MM.1S (cell line): ENCODE measurements around the gene PDE4B.

Experiments used
- DNase-seq: peaks from one replicate; pipeline ENCODE4 v3.0.0-alpha.2; 2015
- H2AFZ ChIP-seq: fragments of 300-600 bp; sonication (generic); 2 replicates; pipeline ENCODE4 v1.6.0; 2016; ENCODE audit warnings: antibody characterized with exemption, low read length
- H3F3A ChIP-seq: fragments of 300-600 bp; sonication (generic); 2 replicates; pipeline ENCODE4 v1.6.1; 2016; ENCODE audit warnings: mild to moderate bottlenecking, antibody characterized with exemption, low read length, moderate library complexity, mixed read lengths; ENCODE audit not compliant: insufficient read depth
- H3K27ac ChIP-seq: fragments of 300-600 bp; sonication (generic); 2 replicates; pipeline ENCODE4 v1.5.1; 2016; ENCODE audit warnings: mild to moderate bottlenecking, low read length
- H3K27me3 ChIP-seq: fragments of 300-600 bp; sonication (generic); replicated peaks from 2 replicates; pipeline ENCODE4 v1.6.0; 2016; ENCODE audit warnings: low read length; ENCODE audit not compliant: insufficient read depth
- H3K36me3 ChIP-seq: fragments of 300-600 bp; sonication (generic); replicated peaks from 2 replicates; pipeline ENCODE4 v1.6.1; 2016; ENCODE audit warnings: mild to moderate bottlenecking, low read length, mixed read lengths; ENCODE audit not compliant: insufficient read depth
- H3K4me1 ChIP-seq: fragments of 300-600 bp; sonication (generic); 2 replicates; pipeline ENCODE4 v1.6.1; 2016; ENCODE audit warnings: low read length, mixed read lengths
- H3K4me2 ChIP-seq: fragments of 300-600 bp; sonication (generic); 2 replicates; pipeline ENCODE4 v1.6.0; 2016; ENCODE audit warnings: low read depth, low read length
- H3K4me3 ChIP-seq: fragments of 300-600 bp; sonication (generic); 2 replicates; pipeline ENCODE4 v1.5.1; 2016; ENCODE audit warnings: low read length, mixed read lengths
- H3K79me2 ChIP-seq: fragments of 300-600 bp; sonication (generic); 2 replicates; pipeline ENCODE4 v1.6.1; 2016; ENCODE audit warnings: mixed run types, low read length, mixed read lengths
- H3K9ac ChIP-seq: fragments of 300-600 bp; sonication (generic); 2 replicates; pipeline ENCODE4 v1.6.1; 2016; ENCODE audit warnings: low read length, mixed read lengths
- H3K9me2 ChIP-seq: fragments of 300-600 bp; sonication (generic); replicated peaks from 2 replicates; pipeline ENCODE4 v1.6.1; 2016; ENCODE audit warnings: mild to moderate bottlenecking, low read length, mixed read lengths; ENCODE audit not compliant: insufficient read depth
- H3K9me3 ChIP-seq: fragments of 300-600 bp; sonication (generic); replicated peaks from 2 replicates; pipeline ENCODE4 v1.6.1; 2016; ENCODE audit warnings: mild to moderate bottlenecking, low read length, mixed read lengths; ENCODE audit not compliant: insufficient read depth
- H4K20me1 ChIP-seq: fragments of 300-600 bp; sonication (generic); 2 replicates; pipeline ENCODE4 v1.6.1; 2016; ENCODE audit warnings: mild to moderate bottlenecking, low read length, moderate library complexity, mixed read lengths; ENCODE audit not compliant: insufficient read depth
- EZH2 ChIP-seq: fragments of 300-600 bp; sonication (generic); optimal IDR thresholded peaks from 2 replicates; pipeline ENCODE3; 2017; ENCODE audit warnings: low read depth, mild to moderate bottlenecking, antibody characterized with exemption, low read length, mixed read lengths
- EZH2phosphoT487 ChIP-seq: fragments of 300-600 bp; sonication (generic); IDR thresholded peaks from 2 replicates; pipeline ENCODE4 v1.6.1; 2018; ENCODE audit warnings: antibody characterized with exemption, low read length
- TF ChIP-seq, protein P1 (sequence below): fragments of 300-600 bp; sonication (generic); IDR thresholded peaks from 2 replicates; pipeline ENCODE4 v1.5.1; 2016; ENCODE audit warnings: antibody characterized with exemption, low read length, mixed read lengths

The PDE4B gene

DNA sequence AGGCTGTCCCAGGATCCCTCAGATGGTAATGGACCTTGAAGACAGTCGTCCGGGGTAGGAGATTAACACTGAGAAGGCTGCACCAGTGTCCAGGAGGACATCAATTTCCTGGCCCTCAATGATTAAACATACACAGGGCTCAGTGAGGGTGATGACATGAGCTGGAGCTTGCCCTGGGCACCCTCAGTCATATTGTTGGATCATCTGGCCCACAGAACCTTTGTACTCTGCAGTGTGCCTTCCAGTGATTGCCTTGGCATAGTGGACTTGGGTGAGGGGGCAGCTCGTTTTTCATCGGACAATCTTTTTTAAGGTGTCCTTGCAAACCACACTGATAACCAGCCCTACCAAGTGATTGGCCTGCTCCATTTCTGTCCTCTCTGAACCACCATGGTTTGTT, 630.1 kb downstream of the PDE4B start:
- H2AFZ ChIP-seq: no peak overlapping the region
- no peaks in the 10 kb centered on the region for H3K9me2 ChIP-seq
- H3K27ac ChIP-seq: no peak overlapping the region
- H3K4me2 ChIP-seq: no peak overlapping the region
- H3K9ac ChIP-seq: no peak overlapping the region
- no peaks in the 10 kb centered on the region for H3K4me1 ChIP-seq
- H3K36me3 ChIP-seq: no peaks in the 10 kb centered on the region
- no peaks in the 10 kb centered on the region for H4K20me1 ChIP-seq
- H3K27me3 ChIP-seq: no peaks in the 10 kb centered on the region
- no peaks in the 10 kb centered on the region for H3K79me2 ChIP-seq
- H3K4me3 ChIP-seq: no peak overlapping the region
- H3K9me3 ChIP-seq: no peaks in the 10 kb centered on the region
- no peak for TF ChIP-seq EZH2
- TF ChIP-seq, protein P1, sequence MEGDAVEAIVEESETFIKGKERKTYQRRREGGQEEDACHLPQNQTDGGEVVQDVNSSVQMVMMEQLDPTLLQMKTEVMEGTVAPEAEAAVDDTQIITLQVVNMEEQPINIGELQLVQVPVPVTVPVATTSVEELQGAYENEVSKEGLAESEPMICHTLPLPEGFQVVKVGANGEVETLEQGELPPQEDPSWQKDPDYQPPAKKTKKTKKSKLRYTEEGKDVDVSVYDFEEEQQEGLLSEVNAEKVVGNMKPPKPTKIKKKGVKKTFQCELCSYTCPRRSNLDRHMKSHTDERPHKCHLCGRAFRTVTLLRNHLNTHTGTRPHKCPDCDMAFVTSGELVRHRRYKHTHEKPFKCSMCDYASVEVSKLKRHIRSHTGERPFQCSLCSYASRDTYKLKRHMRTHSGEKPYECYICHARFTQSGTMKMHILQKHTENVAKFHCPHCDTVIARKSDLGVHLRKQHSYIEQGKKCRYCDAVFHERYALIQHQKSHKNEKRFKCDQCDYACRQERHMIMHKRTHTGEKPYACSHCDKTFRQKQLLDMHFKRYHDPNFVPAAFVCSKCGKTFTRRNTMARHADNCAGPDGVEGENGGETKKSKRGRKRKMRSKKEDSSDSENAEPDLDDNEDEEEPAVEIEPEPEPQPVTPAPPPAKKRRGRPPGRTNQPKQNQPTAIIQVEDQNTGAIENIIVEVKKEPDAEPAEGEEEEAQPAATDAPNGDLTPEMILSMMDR: no peak
- no peak for TF ChIP-seq EZH2phosphoT487
- H3F3A ChIP-seq: no peaks in the 10 kb centered on the region
- no peak for DNase-seq
